ENCODE results near the gene MAP2K7. TPM values are rescaled to one million over a fixed set of nuclear protein-coding genes. Genes with fewer than 3 reads are reported as not detected.

Gene MAP2K7
- total RNA-seq, 1 experiment from 2014 or later, result 59.1 TPM

DNA sequence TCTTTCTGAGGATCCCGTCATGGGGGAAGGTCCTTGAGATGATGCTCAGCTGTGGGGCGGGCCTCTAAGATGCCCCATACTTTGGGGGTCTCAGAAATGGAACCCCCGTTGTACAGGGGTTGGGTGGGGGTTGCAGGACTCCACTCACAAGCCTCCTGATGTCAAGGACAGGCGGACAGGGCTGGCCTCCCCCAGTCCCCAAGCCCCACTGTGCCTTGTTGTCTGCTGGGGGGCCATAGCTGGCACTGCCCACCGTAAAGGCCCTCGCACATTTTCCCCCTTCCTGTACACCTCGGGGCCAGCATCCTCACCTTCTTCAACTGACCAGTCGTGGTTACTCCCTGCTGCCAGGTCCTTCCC, 19.1 kb downstream of the MAP2K7 start:
- Histone ChIP-seq H3K4me2 (ENCODE audit: low read length) (no peak overlapping the region), H2AFZ (ENCODE audit: low read depth, low read length, poor library complexity, severe bottlenecking) (no peak overlapping the region), H3K4me3 (replicated peaks in 1 of 2; ENCODE audit: low read depth in 1 of 2, low read length in 2 of 2) (no peak overlapping the region), H3K36me3 (ENCODE audit: control insufficient read depth in 1 of 2, insufficient read depth in 2 of 2, low read length in 2 of 2) (peaks cover 0 to 12% of the 10 kb centered on the region in 2 experiments; a peak in 3 of 4 replicates), H3K27me3 (ENCODE audit: insufficient read depth, low read length) (no peaks in the 10 kb centered on the region), H4K20me1 (ENCODE audit: insufficient read depth) (no peaks in the 10 kb centered on the region), H3K9ac (ENCODE audit: low read length) (no peak overlapping the region), H3K27ac (ENCODE audit: low read depth, low read length) (no peak overlapping the region), H3K4me1 (ENCODE audit: control insufficient read depth in 1 of 2, insufficient read depth in 2 of 2, low read length in 2 of 2) (peaks cover 17 to 54% of the 10 kb centered on the region in 2 experiments), H3K9me2 (ENCODE audit: insufficient read depth) (no peaks in the 10 kb centered on the region), H3K79me2 (ENCODE audit: insufficient read depth, low read length) (peaks cover 10% of the 10 kb centered on the region; the same call in 1 of the 2 replicates), H3K9me3 (ENCODE audit: control insufficient read depth in 1 of 2, insufficient read depth in 1 of 2, low read depth in 1 of 2, low read length in 2 of 2) (no peaks in the 10 kb centered on the region)
- no peak for ATAC-seq
- BruUV-seq (replicated peaks), result no TSS peak
- ChIA-PET RAD21 (ENCODE audit: low non-redundant PET in 1 of 2, low total read pairs in 2 of 2, uncharacterized antibody in 2 of 2, unreplicated experiment in 2 of 2) (no interaction called here), CTCF (interaction anchor here (3.6 kb wide), 1 partner anchor 54 kb away, joined by 41 read pairs; no protein-coding TSS in a partner anchor), POLR2A (no interaction called here)
- TF ChIP-seq SIN3A (IDR thresholded peaks at IDR 0.05; ENCODE audit: low read depth) (no peak), RAD21 (IDR thresholded peaks at IDR 0.05; ENCODE audit: low read depth) (no peak), EGR1 (IDR thresholded peaks at IDR 0.05; ENCODE audit: low read depth) (no peak), ELF1 (IDR thresholded peaks at IDR 0.05; ENCODE audit: borderline replicate concordance, low read depth) (no peak), EZH2 (IDR thresholded peaks at IDR 0.05) (no peak), JUND (IDR thresholded peaks at IDR 0.05) (no peak), CBX3 (IDR thresholded peaks at IDR 0.05; ENCODE audit: low read depth) (no peak), YY1 (IDR thresholded peaks at IDR 0.05; ENCODE audit: extremely low read depth, insufficient replicate concordance, low read depth, low read length) (no peak), EZH2phosphoT487 (IDR thresholded peaks at IDR 0.05; ENCODE audit: borderline replicate concordance) (no peak), SRF (IDR thresholded peaks at IDR 0.05; ENCODE audit: low read depth) (no peak), FOSL1 (IDR thresholded peaks at IDR 0.05; ENCODE audit: low read depth) (no peak), SP1 (IDR thresholded peaks at IDR 0.05; ENCODE audit: low read depth) (no peak), ZFX (IDR thresholded peaks at IDR 0.05) (no peak), TCF7L2 (IDR thresholded peaks at IDR 0.05; ENCODE audit: borderline replicate concordance, extremely low read depth, insufficient read depth, insufficient read length) (no peak)
- TF ChIP-seq, protein P1, sequence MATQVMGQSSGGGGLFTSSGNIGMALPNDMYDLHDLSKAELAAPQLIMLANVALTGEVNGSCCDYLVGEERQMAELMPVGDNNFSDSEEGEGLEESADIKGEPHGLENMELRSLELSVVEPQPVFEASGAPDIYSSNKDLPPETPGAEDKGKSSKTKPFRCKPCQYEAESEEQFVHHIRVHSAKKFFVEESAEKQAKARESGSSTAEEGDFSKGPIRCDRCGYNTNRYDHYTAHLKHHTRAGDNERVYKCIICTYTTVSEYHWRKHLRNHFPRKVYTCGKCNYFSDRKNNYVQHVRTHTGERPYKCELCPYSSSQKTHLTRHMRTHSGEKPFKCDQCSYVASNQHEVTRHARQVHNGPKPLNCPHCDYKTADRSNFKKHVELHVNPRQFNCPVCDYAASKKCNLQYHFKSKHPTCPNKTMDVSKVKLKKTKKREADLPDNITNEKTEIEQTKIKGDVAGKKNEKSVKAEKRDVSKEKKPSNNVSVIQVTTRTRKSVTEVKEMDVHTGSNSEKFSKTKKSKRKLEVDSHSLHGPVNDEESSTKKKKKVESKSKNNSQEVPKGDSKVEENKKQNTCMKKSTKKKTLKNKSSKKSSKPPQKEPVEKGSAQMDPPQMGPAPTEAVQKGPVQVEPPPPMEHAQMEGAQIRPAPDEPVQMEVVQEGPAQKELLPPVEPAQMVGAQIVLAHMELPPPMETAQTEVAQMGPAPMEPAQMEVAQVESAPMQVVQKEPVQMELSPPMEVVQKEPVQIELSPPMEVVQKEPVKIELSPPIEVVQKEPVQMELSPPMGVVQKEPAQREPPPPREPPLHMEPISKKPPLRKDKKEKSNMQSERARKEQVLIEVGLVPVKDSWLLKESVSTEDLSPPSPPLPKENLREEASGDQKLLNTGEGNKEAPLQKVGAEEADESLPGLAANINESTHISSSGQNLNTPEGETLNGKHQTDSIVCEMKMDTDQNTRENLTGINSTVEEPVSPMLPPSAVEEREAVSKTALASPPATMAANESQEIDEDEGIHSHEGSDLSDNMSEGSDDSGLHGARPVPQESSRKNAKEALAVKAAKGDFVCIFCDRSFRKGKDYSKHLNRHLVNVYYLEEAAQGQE (IDR thresholded peaks at IDR 0.05; ENCODE audit: low read depth), result no peak
- TF ChIP-seq, protein P2, sequence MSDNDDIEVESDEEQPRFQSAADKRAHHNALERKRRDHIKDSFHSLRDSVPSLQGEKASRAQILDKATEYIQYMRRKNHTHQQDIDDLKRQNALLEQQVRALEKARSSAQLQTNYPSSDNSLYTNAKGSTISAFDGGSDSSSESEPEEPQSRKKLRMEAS (IDR thresholded peaks at IDR 0.05), result no peak
- TF ChIP-seq, protein P3, sequence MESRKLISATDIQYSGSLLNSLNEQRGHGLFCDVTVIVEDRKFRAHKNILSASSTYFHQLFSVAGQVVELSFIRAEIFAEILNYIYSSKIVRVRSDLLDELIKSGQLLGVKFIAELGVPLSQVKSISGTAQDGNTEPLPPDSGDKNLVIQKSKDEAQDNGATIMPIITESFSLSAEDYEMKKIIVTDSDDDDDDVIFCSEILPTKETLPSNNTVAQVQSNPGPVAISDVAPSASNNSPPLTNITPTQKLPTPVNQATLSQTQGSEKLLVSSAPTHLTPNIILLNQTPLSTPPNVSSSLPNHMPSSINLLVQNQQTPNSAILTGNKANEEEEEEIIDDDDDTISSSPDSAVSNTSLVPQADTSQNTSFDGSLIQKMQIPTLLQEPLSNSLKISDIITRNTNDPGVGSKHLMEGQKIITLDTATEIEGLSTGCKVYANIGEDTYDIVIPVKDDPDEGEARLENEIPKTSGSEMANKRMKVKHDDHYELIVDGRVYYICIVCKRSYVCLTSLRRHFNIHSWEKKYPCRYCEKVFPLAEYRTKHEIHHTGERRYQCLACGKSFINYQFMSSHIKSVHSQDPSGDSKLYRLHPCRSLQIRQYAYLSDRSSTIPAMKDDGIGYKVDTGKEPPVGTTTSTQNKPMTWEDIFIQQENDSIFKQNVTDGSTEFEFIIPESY (IDR thresholded peaks at IDR 0.05; ENCODE audit: extremely low read depth, insufficient replicate concordance, low read length), result no peak
- TF ChIP-seq, protein P4, sequence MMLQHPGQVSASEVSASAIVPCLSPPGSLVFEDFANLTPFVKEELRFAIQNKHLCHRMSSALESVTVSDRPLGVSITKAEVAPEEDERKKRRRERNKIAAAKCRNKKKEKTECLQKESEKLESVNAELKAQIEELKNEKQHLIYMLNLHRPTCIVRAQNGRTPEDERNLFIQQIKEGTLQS (IDR thresholded peaks at IDR 0.05), result no peak
- no peak for DNase-seq (ENCODE audit: low read depth, low spot score)
- intact Hi-C loops (cut with micrococcal nuclease), result loop anchor here (5.0 kb wide), 1 partner anchor 71 kb away; no protein-coding TSS in a partner anchor

Data from HCT116 (cell line).